PFSK-1 (cell line): ENCODE results near the gene TMPRSS4.

Experiments used
- FOXP2 ChIP-seq: optimal IDR thresholded peaks from 2 replicates; pipeline ENCODE3; 2011; ENCODE audit warnings: borderline replicate concordance, control low read depth, inconsistent platforms; ENCODE audit not compliant: insufficient read depth; ENCODE audit errors: extremely low read length, extremely low read depth
- POLR2AphosphoS5 ChIP-seq: IDR thresholded peaks from 2 replicates; pipeline ENCODE4 v1.6.1; 2012; ENCODE audit warnings: low read depth, mild to moderate bottlenecking, control low read depth, low read length, moderate library complexity
- SIN3A ChIP-seq: IDR thresholded peaks from 2 replicates; pipeline ENCODE4 v1.6.1; 2012; ENCODE audit warnings: mild to moderate bottlenecking, low read length, moderate library complexity, borderline replicate concordance; ENCODE audit not compliant: insufficient read depth
- TAF1 ChIP-seq: IDR thresholded peaks from 2 replicates; pipeline ENCODE4 v1.6.1; 2012; ENCODE audit warnings: low read length, control low read depth, borderline replicate concordance; ENCODE audit not compliant: insufficient read depth
- TF ChIP-seq, protein P1 (sequence below), 2 experiments: IDR thresholded peaks; 2 replicates each; pipeline versions ENCODE4 v1.6.1 to v1.8.0; 2011 to 2012; ENCODE audit warnings: low read depth in 2 of 2, low read length in 2 of 2, control low read depth in 1 of 2, inconsistent platforms in 1 of 2, mild to moderate bottlenecking in 1 of 2, moderate library complexity in 1 of 2; ENCODE audit not compliant: insufficient read depth in 1 of 2

Gene TMPRSS4

DNA sequence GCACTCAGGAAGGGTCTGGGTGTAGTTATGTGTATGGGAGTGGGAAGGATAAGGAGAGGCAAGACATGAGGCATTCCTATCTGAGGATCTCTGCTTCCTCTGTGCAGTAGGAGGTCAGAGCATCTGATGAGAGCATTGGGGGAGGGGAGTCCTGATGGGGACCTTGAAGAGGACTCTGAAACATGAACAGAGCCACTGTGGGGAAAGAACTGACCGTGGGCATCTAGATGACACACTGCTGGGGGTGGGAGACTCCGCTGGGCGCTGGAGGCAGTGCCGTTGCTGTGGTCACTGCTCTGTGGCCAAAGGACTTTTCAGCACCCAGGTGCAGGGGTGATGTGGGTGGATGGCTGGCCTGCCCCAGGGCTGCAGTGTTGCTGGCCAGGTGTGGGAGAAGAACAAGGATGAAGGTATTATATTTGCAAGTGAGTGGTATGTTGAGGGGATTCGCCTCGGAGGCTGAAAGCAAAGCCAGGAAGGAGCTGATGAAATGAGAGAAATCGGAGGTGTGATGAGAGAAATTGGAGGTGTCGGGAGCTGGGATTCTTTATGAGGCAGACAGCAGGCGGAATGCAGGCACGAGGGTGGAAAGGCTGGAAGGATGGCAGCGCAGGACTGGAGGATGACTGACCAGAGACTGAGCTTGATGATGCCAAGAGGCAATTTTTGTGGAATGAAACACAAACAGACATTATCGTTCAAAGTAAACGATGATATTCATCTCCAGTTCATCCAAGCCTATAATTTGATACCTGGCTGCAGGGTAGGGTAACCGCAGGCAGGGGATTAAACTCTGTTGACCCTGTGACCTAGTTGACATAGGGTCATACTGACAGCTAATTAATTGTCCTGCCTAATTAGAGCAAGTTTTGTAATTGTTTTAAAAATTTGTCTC is 19.4 kb upstream of the TMPRSS4 start:
- TF ChIP-seq SIN3A: no peak

DNA sequence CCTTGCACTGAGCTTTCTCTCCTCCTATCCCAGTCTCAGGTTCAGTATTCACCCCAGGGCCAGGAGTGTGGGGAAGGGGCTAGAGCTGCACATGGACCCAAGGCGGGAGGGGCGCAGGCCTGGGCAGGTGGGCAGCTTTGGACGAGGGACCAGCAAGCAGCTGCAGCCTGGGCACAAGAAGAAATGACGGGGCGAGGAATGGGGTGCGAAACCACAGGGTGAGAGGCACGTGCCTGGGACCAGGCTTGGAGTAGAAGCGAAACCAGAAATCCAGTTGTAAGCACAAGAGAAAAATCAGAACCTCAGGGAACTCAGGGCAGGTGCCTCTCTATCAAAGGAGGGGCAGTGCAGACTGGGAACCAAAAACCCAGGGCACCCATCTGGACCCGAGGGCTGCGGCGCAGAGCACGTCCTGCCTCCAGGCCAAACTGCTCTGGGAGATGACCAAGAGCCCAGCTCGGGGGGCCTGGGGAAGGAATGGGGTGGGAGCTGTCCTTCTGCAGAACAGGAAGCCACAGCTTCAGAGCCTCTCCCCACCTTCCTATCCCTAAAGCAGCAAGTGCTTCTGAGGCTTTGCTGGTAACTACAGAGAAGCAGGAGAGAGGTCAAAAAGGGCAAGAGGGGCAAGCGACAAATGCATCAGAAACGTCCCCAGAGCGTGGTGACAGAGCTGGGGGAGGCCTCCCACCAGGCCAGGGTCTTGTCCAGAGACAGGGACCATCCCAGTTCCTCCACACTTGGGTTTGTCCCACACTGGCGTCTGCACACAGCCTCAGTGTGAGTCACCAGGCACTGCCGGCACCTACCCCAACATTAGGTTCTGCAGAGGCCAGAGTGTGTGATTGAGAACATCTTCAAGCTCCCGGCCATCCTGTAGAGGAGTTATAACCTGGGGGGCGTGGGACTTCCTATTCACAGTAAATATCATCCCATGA is 18.3 kb upstream of the TMPRSS4 start:
- no peak for TF ChIP-seq TAF1

- TF ChIP-seq SIN3A: no peak
- TF ChIP-seq TAF1: no peak
- TF ChIP-seq, protein P1, sequence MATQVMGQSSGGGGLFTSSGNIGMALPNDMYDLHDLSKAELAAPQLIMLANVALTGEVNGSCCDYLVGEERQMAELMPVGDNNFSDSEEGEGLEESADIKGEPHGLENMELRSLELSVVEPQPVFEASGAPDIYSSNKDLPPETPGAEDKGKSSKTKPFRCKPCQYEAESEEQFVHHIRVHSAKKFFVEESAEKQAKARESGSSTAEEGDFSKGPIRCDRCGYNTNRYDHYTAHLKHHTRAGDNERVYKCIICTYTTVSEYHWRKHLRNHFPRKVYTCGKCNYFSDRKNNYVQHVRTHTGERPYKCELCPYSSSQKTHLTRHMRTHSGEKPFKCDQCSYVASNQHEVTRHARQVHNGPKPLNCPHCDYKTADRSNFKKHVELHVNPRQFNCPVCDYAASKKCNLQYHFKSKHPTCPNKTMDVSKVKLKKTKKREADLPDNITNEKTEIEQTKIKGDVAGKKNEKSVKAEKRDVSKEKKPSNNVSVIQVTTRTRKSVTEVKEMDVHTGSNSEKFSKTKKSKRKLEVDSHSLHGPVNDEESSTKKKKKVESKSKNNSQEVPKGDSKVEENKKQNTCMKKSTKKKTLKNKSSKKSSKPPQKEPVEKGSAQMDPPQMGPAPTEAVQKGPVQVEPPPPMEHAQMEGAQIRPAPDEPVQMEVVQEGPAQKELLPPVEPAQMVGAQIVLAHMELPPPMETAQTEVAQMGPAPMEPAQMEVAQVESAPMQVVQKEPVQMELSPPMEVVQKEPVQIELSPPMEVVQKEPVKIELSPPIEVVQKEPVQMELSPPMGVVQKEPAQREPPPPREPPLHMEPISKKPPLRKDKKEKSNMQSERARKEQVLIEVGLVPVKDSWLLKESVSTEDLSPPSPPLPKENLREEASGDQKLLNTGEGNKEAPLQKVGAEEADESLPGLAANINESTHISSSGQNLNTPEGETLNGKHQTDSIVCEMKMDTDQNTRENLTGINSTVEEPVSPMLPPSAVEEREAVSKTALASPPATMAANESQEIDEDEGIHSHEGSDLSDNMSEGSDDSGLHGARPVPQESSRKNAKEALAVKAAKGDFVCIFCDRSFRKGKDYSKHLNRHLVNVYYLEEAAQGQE (IDR thresholded peaks at IDR 0.05; ENCODE audit: insufficient read depth in 1 of 2, low read depth in 2 of 2, low read length in 2 of 2): no peak
- TF ChIP-seq POLR2AphosphoS5: no peak
- no peak for TF ChIP-seq FOXP2
Measured at GRCh38 chr11:118059246-118059940, 17.5 kb upstream of the TMPRSS4 start.

GRCh38 chr11:118060081-118060661 is 16.7 kb upstream of the TMPRSS4 start:
- TF ChIP-seq, protein P1 (IDR thresholded peaks at IDR 0.05; ENCODE audit: insufficient read depth in 1 of 2, low read depth in 2 of 2, low read length in 2 of 2): no peak
- TF ChIP-seq FOXP2 (no peak), SIN3A (no peak), POLR2AphosphoS5 (no peak), TAF1 (no peak)

- TF ChIP-seq POLR2AphosphoS5: no peak
- TF ChIP-seq, protein P1 (IDR thresholded peaks at IDR 0.05; ENCODE audit: insufficient read depth in 1 of 2, low read depth in 2 of 2, low read length in 2 of 2): no peak
- no peak for TF ChIP-seq FOXP2
- TF ChIP-seq SIN3A: no peak
- no peak for TF ChIP-seq TAF1
Measured at GRCh38 chr11:118060869-118061268, 16.0 kb upstream of the TMPRSS4 start.
